Adrenal gland (tissue), 5 donors: ENCODE measurements around the gene ADH1A.

Experiments used
- CTCF ChIP-seq, 6 experiments: fragments of 450-650 bp in 4 of 6; fragments of 200-600 bp in 2 of 6; sonication (generic) in 1 of 6; IDR thresholded peaks; 1 replicate in 5 of 6; 2 replicates in 1 of 6; pipeline versions ENCODE4 v1.5.1 to v1.8.0; 2016 to 2021; ENCODE audit warnings: antibody characterized with exemption in 6 of 6, mild to moderate bottlenecking in 2 of 6, moderate library complexity in 1 of 6
- POLR2A ChIP-seq, 2 donors: fragments of 450-650 bp; IDR thresholded peaks; one replicate each; pipeline ENCODE4 v1.6.1; 2017; ENCODE audit warnings: antibody characterized with exemption in 2 of 2, mild to moderate bottlenecking in 2 of 2, moderate library complexity in 1 of 2
- donor health status: DM: no; HTN: no; CAD: no.

- TF ChIP-seq CTCF (IDR thresholded peaks at IDR 0.05) = no peak
- no peak for TF ChIP-seq POLR2A (IDR thresholded peaks at IDR 0.05)
Measured at GRCh38 chr4:99281261-99281660, 9.5 kb downstream of the ADH1A start.
